Neuronal stem cell (in vitro differentiated cells): ENCODE measurements around the gene ALG9.

ENCODE experiments used
- DNase-seq: peaks from one replicate; pipeline ENCODE4 v3.0.0-alpha.2; 2013; ENCODE audit warnings: low spot score
- H2AFZ ChIP-seq: one replicate; pipeline ENCODE4 v1.6.1; 2013; ENCODE audit warnings: mild to moderate bottlenecking, low read length, inconsistent platforms
- H2AK5ac ChIP-seq: 2 replicates; pipeline ENCODE4 v1.6.1; 2013; ENCODE audit warnings: low read depth, mild to moderate bottlenecking, inconsistent platforms, low read length, moderate library complexity, mixed read lengths
- H2BK120ac ChIP-seq: 2 replicates; pipeline ENCODE4 v1.6.1; 2013; ENCODE audit warnings: low read depth, mild to moderate bottlenecking, inconsistent platforms, low read length, moderate library complexity, mixed read lengths
- H2BK12ac ChIP-seq: one replicate; pipeline ENCODE4 v1.6.1; 2013; ENCODE audit warnings: low read length, inconsistent platforms
- H2BK15ac ChIP-seq: 2 replicates; pipeline ENCODE4 v1.6.1; 2013; ENCODE audit warnings: mild to moderate bottlenecking, low read length, inconsistent platforms, mixed read lengths
- H2BK5ac ChIP-seq: one replicate; pipeline ENCODE4 v1.6.1; 2013; ENCODE audit warnings: inconsistent platforms, mild to moderate bottlenecking, low read length, moderate library complexity
- H3K14ac ChIP-seq: one replicate; pipeline ENCODE4 v1.6.1; 2013; ENCODE audit warnings: low read length, inconsistent platforms
- H3K18ac ChIP-seq: 2 replicates; pipeline ENCODE4 v1.6.1; 2013; ENCODE audit warnings: low read length, inconsistent platforms
- H3K23ac ChIP-seq: 2 replicates; pipeline ENCODE4 v1.6.1; 2013; ENCODE audit warnings: low read depth, mild to moderate bottlenecking, mixed read lengths, low read length, inconsistent platforms; ENCODE audit not compliant: poor library complexity
- H3K27ac ChIP-seq: replicated peaks from 3 replicates; pipeline ENCODE4 v1.5.1; 2013; ENCODE audit warnings: low read length, inconsistent platforms
- H3K27me3 ChIP-seq, 3 experiments: 2 replicates each; pipeline ENCODE4 v1.6.1; 2013; ENCODE audit warnings: low read length in 3 of 3, mild to moderate bottlenecking in 2 of 3, inconsistent platforms in 1 of 3, low read depth in 1 of 3, mixed read lengths in 1 of 3, moderate library complexity in 1 of 3; ENCODE audit not compliant: control insufficient read depth in 3 of 3, insufficient read depth in 3 of 3
- H3K36me3 ChIP-seq, 2 donors: replicated peaks in 1 of 2; 2 replicates each; pipeline ENCODE4 v1.6.1; 2013; ENCODE audit warnings: low read length in 2 of 2; ENCODE audit not compliant: control insufficient read depth in 2 of 2, insufficient read depth in 2 of 2
- H3K4ac ChIP-seq: 2 replicates; pipeline ENCODE4 v1.6.1; 2013; ENCODE audit warnings: inconsistent platforms, mild to moderate bottlenecking, low read length, moderate library complexity
- H3K4me1 ChIP-seq, 2 donors: 1 replicate in 1 of 2; 2 replicates in 1 of 2; pipeline ENCODE4 v1.6.1; 2013; ENCODE audit warnings: low read length in 2 of 2, low read depth in 1 of 2; ENCODE audit not compliant: control insufficient read depth in 2 of 2, insufficient read depth in 1 of 2
- H3K4me2 ChIP-seq: one replicate; pipeline ENCODE4 v1.6.1; 2013; ENCODE audit warnings: mild to moderate bottlenecking, low read length, inconsistent platforms; ENCODE audit not compliant: insufficient read depth, poor library complexity, severe bottlenecking
- H3K4me3 ChIP-seq, 2 donors: 2 replicates each; pipeline ENCODE4 v1.5.1; 2013; ENCODE audit warnings: low read length in 2 of 2, mild to moderate bottlenecking in 2 of 2, inconsistent platforms in 1 of 2, moderate library complexity in 1 of 2
- H3K79me1 ChIP-seq: one replicate; pipeline ENCODE4 v1.6.1; 2013; ENCODE audit warnings: low read depth, mild to moderate bottlenecking, inconsistent platforms, low read length, moderate library complexity
- H3K9ac ChIP-seq: one replicate; pipeline ENCODE4 v1.6.1; 2013; ENCODE audit warnings: mild to moderate bottlenecking, low read depth, low read length, inconsistent platforms; ENCODE audit not compliant: poor library complexity
- H3K9me3 ChIP-seq, 2 donors: replicated peaks in 1 of 2; 2 replicates each; pipeline versions ENCODE3 to v1.6.1; 2013; ENCODE audit warnings: low read length in 2 of 2, mild to moderate bottlenecking in 2 of 2, inconsistent platforms in 1 of 2, low read depth in 1 of 2, mixed read lengths in 1 of 2, moderate library complexity in 1 of 2; ENCODE audit not compliant: control insufficient read depth in 2 of 2, insufficient read depth in 1 of 2
- H4K8ac ChIP-seq: one replicate; pipeline ENCODE4 v1.6.1; 2013; ENCODE audit warnings: low read depth, mild to moderate bottlenecking, inconsistent platforms, low read length, moderate library complexity
- H4K91ac ChIP-seq: one replicate; pipeline ENCODE4 v1.6.1; 2013; ENCODE audit warnings: low read length, low read depth, mild to moderate bottlenecking, inconsistent platforms; ENCODE audit not compliant: poor library complexity
- WGBS, 2 donors: extraction: QIAGEN DNeasy Blood & Tissue Kit; methylation state at CpG; one replicate each; pipeline ENCODE4 v1.1.7; 2013; ENCODE audit warnings: missing lambda C conversion rate in 2 of 2, mixed read lengths in 1 of 2; ENCODE audit not compliant: insufficient read length in 2 of 2, insufficient replicate concordance in 1 of 2; ENCODE audit errors: extremely low coverage in 2 of 2; 5-methylcytosine and 5-hydroxymethylcytosine counted together

The ALG9 gene

GRCh38 chr11:111749646-111750045 lies 121.7 kb downstream of the ALG9 start:
- Histone ChIP-seq H4K91ac (no peak overlapping the region), H3K4me3 (no peak overlapping the region), H3K4me2 (no peak overlapping the region)

GRCh38 chr11:111748035-111748804 lies 123.2 kb downstream of the ALG9 start:
- H3K9me3 ChIP-seq: peaks cover 0 to 5% of the 10 kb centered on the region in 2 donors
- H3K9ac ChIP-seq: no peak overlapping the region
- no peak overlapping the region for H2AK5ac ChIP-seq
- no peak overlapping the region for H2BK120ac ChIP-seq
- no peak overlapping the region for H4K91ac ChIP-seq
- peaks cover 29 to 95% of the 10 kb centered on the region in 2 donors for H3K36me3 ChIP-seq
- H3K4ac ChIP-seq: no peak overlapping the region
- H2BK12ac ChIP-seq: no peak overlapping the region
- H2AFZ ChIP-seq: no peak overlapping the region
- H3K27me3 ChIP-seq: no peaks in the 10 kb centered on the region
- no peak overlapping the region for H3K14ac ChIP-seq
- no peak overlapping the region for H3K4me3 ChIP-seq
- no peak overlapping the region for H2BK5ac ChIP-seq
- no peak overlapping the region for H3K27ac ChIP-seq
- no CpG with 5 or more reads among the region's 7 CpGs for WGBS, 2 donors
- DNase-seq: no peak
- H3K4me1 ChIP-seq: no peaks in the 10 kb centered on the region
- H2BK15ac ChIP-seq: no peak overlapping the region
- no peak overlapping the region for H3K23ac ChIP-seq
- no peak overlapping the region for H3K4me2 ChIP-seq
- no peak overlapping the region for H4K8ac ChIP-seq
- no peak overlapping the region for H3K18ac ChIP-seq
- H3K79me1 ChIP-seq: no peaks in the 10 kb centered on the region

More at GRCh38 chr11:111749646-111750045, 121.7 kb downstream of the ALG9 start:
- Histone ChIP-seq H3K9me3 (peaks cover 0 to 5% of the 10 kb centered on the region in 2 donors), H2BK15ac (no peak overlapping the region), H3K9ac (no peak overlapping the region), H2BK5ac (no peak overlapping the region), H3K4ac (no peak overlapping the region), H3K14ac (no peak overlapping the region), H3K27me3 (no peaks in the 10 kb centered on the region), H2BK120ac (no peak overlapping the region), H4K8ac (no peak overlapping the region), H2BK12ac (no peak overlapping the region), H3K27ac (no peak overlapping the region), H3K36me3 (peaks cover 22 to 95% of the 10 kb centered on the region in 2 donors), H3K18ac (no peak overlapping the region), H3K23ac (no peak overlapping the region), H3K79me1 (no peaks in the 10 kb centered on the region), H3K4me1 (no peaks in the 10 kb centered on the region), H2AFZ (no peak overlapping the region), H2AK5ac (no peak overlapping the region)
- no peak for DNase-seq

GRCh38 chr11:111745719-111746504 lies 125.5 kb downstream of the ALG9 start:
- Histone ChIP-seq H3K27ac (no peak overlapping the region), H3K27me3 (no peaks in the 10 kb centered on the region), H3K9ac (no peak overlapping the region), H2BK15ac (no peak overlapping the region), H3K9me3 (peaks cover 0 to 5% of the 10 kb centered on the region in 2 donors), H4K91ac (no peak overlapping the region), H2BK5ac (no peak overlapping the region), H3K4me3 (no peak overlapping the region), H3K79me1 (no peaks in the 10 kb centered on the region), H3K4me2 (no peak overlapping the region), H3K18ac (no peak overlapping the region), H3K23ac (no peak overlapping the region), H2AK5ac (no peak overlapping the region), H3K36me3 (peaks cover 28 to 94% of the 10 kb centered on the region in 2 donors), H3K14ac (no peak overlapping the region), H4K8ac (no peak overlapping the region), H3K4me1 (no peaks in the 10 kb centered on the region), H2BK120ac (no peak overlapping the region), H2BK12ac (no peak overlapping the region), H2AFZ (no peak overlapping the region), H3K4ac (no peak overlapping the region)
- no peak for DNase-seq
- no CpG with 5 or more reads among the region's 6 CpGs for WGBS, 2 donors

GRCh38 chr11:111743700-111744099 lies 127.7 kb downstream of the ALG9 start:
- Histone ChIP-seq H3K27me3 (no peaks in the 10 kb centered on the region), H2BK15ac (no peak overlapping the region), H3K79me1 (no peaks in the 10 kb centered on the region), H3K4me1 (peaks cover 0 to 6% of the 10 kb centered on the region in 2 donors), H3K4me3 (no peak overlapping the region), H3K9me3 (peaks cover 0 to 5% of the 10 kb centered on the region in 2 donors), H2AK5ac (no peak overlapping the region), H3K4ac (no peak overlapping the region), H2BK12ac (no peak overlapping the region), H2BK120ac (no peak overlapping the region), H4K91ac (no peak overlapping the region), H3K4me2 (no peak overlapping the region), H4K8ac (no peak overlapping the region), H3K18ac (no peak overlapping the region), H3K23ac (no peak overlapping the region), H3K27ac (no peak overlapping the region), H3K9ac (no peak overlapping the region), H2AFZ (no peak overlapping the region), H3K14ac (no peak overlapping the region), H3K36me3 (peaks cover 24 to 82% of the 10 kb centered on the region in 2 donors), H2BK5ac (no peak overlapping the region)
- no peak for DNase-seq
- no CpG with 5 or more reads among the region's 2 CpGs for WGBS, 2 donors
